ENCODE results near the gene SH3D21.

SH3D21 gene

DNA sequence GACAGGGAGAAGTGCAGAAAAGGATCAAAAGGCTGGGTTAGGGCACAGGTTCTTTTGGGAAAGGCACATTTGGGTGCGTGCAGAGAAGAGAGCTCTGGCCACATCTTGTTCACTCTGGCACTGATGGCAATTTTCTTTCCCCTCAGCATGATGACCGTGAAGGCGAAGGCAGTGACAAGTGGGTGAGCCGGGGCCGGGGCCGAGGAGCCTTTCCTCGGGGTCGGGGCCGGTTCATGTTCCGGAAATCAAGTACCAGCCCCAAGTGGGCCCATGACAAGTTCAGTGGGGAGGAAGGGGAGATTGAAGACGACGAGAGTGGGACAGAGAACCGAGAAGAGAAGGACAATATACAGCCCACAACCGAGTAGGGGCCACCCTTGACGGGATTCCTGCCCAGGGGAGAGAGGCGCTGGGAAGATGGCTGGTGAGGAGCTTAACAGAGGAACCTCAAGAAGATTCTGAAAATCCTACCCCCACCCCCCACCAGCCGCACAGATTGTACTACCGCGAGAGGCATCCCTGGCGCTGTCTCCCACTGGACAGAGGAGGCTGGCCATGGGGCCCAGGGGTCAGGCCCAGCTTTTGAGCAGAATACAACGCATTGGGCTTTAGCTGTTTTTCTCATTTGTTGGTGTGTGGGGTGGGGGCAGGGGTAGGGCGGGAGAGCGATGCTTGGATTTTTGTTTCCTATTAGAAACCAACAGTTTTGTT, 2.4 kb upstream of the SH3D21 start:
- DNase-seq = no peak

DNA sequence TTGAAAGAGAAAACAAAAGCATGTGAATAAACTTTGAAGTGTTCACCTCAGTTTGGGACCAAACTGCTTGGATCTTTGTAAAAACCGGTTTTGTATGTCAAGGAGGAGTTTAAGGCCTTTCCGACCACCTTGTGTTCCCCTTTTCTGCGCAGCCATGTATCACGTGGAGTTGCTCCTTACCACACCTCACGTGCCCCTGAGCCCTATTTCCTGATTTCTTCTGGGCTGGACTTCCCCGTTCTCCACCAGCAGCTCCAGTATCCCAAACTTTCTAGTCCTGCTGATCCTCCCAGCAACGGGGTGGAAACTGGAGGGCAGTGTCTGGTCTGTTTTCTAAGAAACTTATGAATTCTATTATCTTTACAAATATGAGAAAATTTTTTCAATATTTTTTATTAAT, 1.6 kb upstream of the SH3D21 start:
- no peak for DNase-seq

DNA sequence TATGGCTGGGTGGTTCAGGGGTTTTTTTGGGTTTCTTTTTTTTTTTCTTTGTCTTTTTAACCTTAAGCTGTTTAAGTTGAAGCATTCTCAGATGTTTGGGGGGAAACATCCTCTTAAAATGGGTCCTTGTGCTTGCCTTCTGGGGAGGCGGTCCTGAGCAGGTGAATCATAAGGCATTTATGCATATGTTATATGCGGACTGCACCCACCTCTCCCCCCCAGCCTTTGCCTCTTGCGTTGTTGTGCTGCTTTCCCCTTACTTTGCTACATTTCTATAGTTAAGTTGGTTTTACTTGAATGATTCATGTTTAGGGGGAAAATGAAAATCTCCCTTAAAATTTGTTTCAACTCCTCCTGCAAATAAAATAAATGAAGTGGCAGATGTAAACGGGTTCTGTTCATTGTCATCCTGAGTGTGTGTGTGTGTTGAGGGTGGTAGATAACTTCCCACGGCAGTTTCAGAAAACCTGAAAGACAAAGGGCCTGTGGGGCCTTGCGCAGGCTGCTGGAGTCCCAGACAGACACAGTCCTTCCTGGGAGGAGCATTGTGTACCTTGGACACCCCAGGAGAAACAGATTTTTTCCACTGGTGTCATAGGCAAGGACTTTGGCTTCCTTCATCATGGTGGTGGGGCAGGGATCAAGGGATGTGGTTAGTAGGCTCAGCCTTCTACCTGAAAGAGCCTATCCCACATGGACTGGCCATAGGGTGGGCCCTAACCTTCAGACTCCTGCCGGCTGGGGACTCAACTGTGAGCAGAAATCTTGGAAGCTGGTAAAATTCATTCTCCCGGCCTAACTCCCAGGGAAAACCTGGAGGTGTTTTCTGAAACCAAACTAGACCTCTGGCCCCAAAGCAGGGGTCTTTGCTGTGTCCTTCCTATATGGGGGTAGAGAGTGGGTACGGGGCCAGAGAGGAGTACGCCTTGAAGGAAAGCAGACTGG, 926 bp upstream of the SH3D21 start:
- no peak for DNase-seq

DNA sequence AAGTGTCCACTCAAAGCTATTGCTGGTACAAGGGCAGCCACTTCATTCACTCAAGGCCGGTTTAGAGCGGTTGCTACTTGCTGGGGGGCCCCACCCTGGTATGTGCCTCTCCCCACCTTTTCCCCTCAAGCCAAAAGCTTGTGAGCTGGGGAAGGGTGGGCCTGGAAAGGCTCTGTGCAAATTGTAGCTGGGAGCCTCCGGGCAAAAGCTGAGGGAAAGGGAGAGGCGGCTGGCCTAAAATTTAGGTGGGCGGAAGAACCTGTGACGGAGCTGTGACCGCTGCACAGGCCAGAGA, 306 bp upstream of the SH3D21 start:
- DNase-seq = no peak

DNA sequence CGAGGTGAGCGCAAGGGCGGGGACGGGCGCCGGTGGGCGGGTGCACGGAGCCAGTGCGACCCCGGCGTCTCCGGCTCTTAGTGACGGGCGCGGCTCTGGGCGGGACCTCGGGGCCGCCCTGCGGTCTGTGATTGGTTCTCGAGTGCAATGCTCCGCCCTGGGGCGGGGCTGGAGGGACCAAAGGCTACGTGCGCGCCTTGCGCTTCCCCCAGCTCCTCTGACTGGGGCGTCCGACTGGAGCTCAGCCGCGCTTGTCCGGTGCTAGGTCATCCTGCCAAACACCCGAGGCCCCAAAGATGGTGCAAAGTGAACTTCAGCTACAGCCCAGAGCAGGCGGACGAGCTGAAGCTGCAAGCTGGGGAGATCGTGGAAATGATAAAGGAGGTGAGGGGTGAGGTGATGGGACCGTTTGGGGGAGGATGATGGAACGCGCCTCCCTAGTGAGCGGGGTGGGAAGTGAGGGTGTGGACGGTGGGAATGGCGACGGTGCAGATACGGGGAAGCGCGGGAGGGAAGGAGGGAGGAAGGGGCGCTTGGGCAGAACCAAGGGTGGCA, 811 bp downstream of the SH3D21 start:
- peak; percentile 84 for DNase-seq

DNA sequence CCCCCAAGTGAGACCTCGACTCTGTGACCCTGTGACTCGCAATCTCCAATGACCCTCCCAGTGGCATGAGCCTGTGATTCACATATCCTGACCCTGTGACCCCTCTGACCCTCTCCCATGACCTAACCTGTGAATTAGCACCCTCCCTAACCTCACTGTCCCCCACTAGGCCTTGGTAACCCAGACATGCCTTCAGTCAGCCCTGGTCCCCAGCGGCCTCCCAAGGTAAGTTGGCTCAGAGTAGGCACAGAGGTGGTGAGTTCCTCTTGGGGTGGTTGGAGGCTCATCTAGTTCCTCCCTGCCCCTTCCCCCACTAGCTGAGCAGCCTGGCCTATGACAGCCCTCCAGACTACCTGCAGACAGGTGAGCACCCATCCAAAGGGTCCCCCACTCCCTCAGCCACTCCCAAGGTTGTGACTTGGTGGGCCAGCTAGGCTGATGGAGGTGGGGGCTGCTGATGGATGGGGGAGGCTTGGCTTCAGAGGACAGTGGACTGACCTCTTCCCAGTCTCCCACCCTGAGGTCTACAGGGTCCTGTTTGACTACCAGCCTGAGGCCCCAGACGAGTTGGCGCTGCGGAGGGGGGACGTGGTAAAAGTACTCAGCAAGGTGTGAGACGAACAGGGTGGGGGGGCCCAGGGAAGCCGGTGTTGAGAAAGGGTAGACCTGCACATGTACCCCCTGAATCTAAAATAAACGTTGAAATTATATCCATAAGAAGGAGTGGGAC, 1.6 kb downstream of the SH3D21 start:
- DNase-seq = no peak

DNA sequence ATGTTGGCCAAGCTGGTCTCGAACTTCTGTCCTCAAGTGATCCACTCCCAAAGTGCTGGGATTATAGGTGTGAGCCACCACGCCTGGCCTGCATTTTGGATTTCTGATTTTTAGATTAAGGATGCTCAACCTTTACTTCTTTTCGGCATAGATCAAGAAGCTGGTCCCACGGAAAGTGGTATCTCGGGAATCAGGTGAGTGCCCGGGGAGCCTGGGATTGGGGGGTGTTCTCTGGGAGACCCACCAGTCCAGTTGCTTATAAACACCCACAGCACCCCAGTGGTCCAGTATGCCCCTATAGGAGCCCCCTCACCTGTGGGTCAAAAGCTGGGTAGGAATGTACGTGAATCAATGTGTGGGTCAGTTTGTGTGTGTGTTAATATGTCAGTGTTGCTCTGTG, 3.2 kb downstream of the SH3D21 start:
- DNase-seq = no peak

DNA sequence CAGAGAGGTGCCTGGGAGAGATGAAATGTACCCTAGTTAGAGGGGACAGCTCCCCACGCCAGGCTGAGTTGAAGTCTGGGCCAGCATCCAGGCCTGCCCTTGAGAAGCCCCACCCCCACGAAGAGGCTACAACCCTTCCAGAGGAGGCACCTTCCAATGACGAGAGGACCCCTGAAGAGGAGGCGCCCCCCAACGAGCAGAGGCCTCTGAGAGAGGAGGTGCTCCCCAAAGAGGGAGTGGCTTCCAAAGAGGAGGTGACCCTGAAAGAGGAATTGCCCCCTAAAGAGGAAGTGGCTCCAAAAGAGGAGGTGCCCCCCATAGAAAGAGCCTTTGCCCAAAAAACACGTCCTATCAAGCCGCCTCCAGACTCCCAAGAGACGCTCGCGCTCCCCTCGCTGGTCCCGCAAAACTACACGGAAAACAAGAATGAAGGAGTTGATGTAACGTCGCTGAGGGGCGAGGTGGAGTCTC, 14.2 kb downstream of the SH3D21 start:
- DNase-seq = no peak

DNA sequence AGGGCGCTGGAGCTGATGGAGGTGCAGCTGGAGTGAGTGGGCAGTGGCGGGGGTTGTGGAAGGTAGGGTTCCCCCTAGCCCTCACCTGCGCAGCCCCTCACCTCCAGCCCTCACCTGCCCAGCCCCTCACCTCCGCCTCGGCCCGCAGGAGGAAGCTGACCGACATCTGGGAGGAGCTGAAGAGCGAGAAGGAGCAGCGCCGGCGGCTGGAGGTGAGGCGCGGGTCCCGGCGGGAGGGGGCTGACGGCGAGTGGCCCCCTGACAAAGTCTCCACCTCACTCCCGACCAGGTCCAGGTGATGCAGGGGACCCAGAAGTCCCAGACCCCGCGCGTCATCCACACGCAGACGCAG, 14.6 kb downstream of the SH3D21 start:
- no peak for DNase-seq

DNA sequence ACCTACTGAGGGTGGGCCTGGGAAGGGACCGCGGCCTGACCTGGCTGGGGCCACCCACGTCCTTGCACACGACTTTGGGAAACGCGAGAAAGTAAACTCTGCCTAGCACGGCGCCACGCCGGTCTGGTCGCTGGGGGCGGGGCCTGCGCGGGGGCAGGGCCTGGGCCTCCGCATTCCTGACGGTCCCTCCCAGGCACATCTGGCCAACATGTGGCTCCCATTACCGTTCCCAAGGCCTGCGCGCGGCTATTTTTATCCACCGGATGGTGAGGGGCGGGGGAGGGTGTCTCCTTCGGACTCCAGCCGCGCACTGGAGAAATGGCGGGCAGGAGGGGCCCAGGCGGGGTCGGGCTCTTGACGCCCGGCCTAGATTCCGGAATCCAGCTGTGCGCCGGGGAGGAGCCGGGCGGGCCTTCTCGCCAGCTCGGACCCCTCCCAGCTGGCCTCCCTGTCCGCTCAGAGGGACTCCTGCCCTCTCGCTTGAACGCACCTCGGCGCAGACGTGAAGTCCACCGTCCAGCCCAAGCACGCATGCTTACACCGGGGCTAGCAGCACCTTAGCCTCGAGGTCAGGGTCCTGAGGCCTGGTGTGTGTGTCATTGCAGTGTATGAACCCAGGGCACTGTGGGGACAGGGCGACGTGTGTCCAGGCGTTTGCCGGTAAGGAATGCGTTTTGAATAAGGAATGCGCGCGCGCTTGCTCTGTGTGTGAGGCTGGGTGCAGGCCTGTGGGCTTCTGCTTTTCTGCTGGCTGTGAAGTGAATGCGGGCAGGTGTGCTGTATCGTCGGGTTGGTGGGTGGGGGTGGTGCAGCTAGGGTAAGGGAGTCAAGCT, 15.2 kb downstream of the SH3D21 start:
- no peak for DNase-seq

DNA sequence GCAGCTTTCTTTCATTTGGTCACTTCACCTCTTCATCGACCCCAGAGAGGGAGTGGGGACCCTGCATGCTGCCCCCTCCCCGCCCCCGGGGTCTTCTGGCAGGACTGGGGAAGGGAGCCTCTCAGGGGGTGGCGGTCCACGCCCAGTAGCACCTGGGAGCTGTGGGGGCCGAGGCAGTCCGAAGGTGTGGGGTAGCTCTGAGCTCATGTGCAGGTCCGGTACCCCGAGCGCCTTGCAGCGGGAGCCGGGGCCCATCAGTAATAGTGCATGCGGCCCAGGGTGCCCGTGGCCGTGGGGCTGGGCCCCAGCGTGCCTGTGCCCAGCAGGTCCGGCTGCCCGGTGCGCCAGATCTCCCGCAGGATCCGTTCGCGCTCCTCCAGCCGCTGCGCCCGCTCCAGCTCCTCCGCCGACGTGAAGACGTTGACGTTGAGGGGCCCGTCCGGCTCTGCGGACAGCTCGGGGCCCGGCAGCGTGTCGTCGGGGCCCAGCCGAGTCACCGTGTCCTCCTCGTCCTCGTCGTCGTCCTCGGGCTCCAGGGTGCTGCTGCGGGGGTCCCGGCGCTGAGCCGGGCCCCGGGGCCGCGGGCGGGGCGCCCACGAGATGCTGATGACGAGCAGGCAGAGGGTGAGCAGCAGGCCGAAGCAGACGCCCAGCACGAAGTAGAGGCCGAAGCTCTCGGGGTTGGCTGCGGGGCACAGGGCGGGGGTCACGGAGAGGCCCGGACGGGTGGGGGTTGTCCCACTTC, 16.0 kb downstream of the SH3D21 start:
- no peak for DNase-seq

DNA sequence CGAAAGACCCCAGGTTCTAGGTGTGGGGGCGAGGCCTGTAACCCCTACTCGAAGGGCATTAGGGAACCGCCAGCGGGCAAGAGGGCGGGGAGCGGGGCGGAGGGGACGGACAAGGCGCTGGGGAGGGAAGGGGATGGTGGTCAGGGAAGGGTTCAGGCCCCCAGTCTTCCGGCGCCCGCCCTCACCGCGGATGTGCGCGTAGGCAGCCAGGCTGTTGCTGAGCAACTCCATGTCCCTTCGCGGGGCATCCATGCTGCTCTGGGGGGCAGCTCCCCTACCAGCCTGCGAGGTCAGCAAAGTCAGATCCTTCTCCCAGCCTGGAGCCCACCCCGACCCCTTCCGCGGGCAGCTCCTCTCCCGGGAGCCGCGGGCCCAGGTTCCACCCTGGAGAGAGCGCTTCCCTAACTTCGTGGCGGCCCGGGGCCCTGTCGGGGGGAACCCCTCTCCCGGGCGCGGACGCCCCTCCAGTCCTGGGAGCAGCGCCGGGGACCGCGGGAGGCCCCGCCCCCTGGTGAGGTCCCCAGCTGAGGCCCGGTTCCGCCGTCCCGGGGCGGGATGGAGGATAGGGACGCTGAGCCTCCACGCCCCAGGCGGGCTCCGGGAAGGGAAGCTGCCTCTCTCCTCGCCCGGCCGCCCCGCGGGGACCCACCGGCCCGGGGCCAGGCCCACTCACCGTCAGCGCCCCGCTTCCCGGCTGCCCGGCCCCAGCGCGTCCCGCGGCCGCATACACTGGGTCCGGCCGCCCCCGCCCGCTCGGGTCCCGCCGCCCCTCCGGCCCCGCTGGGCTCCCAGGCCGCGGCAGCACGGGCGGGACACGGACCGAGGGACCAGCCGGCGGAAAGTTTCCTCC, 16.8 kb downstream of the SH3D21 start:
- DNase-seq = no peak

DNA sequence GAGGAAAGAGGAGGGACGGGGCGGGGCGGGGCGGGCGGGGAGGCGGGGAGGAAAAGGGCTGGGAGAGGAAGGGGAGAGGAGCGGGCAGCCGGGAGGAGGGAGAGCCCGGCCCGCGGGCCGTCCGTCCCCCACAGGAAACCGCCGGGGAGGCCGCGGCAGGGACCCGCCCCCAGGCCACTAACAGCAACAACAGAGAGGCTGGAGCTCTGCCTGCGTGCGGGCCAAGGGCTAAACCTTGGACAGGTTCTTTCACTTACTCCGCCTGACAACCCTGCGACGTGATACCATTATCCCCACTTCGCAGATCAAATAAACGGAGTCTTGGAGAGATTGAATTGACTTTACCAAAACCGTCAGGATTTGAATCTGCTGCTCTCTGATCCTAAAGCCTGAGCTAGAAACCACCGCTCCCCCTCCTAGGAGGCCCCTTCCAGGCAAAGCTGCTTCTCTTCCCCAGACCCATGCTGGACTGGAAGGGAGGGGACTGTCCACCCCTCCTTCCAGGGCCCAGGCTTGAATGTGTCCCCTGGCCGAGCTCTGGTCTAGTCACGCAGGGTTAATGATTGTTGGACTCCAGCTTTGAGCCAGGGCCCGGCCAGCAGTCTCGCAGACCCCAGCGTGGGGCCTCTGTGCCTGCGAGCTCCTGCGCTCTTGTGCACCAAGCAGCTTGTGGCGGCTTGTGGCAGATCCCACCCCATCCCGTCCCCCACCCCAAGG, 17.6 kb downstream of the SH3D21 start, which contains the start of gene EVA1B:
Gene EVA1B, minus strand, starts transcription at position 10 of the 717 bp plus-strand sequence. CDS start 608 bp downstream, outside the sequence.
- DNase-seq = no peak

DNA sequence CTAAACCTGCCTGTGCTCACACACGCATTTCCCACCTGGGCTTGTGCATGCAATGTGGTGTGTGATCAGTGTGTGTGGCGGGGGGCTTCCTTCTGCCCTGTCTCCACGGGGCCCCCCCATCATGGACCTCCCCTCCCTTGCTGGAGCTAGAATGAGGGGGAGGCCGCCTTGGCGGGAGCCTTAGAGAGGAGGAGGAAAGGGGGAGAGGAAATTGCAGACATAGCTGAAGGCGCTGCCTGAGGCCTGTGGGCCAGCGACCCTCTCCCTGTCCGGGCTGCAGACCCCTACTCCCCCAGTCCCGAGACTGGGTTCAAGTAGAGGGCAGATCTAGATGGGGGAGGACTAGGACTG, 18.2 kb downstream of the SH3D21 start:
- no peak for DNase-seq

DNA sequence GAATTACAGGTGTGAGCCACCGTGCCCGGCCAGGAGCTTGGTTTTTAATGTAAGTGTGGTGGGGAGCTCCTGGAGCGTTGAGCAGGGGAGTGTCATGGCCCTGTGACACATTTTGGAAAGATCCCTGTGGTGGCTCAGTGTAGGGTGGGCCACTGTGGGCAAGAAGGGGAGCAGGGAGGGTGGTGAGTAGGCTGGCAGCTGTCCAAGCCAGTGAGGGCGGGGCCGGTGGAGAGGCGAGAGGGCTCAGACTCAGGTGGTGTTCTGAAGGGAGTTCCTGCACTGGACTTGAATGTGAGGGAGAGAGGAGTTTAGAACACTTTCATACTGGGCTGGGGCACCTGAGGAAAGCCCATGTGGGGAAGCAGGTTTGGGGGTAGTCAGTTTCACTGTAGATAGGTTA, 20.3 kb downstream of the SH3D21 start:
- DNase-seq = no peak

DNA sequence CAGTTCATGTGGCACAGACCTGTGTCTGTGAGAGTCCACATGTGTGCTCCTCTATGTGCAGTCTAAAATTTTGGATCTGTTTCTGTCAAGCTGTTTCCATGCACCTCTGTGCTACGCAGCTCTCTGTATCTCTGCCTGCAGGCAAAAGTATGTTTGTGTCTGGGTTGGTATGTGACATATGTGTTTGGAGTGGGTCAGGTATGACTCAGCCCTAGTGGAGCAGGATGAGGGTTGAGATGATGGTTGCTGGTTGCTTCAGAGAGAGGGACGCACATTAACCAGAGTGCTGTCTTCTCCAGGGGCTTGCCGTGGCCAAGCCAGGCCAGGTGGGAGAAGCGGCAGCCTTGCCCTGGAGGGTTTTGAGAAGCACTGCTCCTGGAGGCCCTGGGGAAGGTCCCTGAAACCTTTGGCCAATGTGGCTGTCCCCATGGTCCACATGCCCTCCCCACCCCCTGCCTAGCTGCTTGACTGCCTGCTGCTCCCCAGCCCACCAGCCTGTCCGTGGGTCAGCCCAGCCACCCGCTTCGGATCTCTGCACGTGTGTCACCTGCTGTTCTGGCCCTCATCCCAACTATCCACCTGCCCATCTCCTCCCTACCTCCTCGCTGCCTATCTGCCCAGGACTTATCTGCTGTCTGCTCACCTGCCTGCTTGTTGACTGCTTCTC, 21.4 kb downstream of the SH3D21 start:
- no peak for DNase-seq

DNA sequence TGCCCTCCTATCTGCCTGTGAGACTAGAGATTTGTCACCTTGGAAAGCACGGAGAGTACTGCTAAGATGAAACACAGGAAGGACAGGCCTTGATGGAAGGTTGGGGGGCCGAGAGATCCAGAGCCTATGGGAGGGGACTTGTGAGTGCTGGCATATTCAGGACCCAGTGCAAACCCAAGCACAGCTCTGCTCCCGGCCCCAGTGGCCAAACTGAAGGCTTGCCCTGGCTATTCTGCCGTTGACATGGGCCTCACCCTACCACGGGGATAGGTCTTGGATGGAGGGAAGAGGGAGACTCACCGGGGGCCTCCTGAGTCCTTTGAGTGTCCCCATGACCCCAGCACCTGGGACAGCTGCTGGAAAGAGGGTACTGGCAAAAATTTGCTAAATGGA, 21.9 kb downstream of the SH3D21 start:
- no peak for DNase-seq

DNA sequence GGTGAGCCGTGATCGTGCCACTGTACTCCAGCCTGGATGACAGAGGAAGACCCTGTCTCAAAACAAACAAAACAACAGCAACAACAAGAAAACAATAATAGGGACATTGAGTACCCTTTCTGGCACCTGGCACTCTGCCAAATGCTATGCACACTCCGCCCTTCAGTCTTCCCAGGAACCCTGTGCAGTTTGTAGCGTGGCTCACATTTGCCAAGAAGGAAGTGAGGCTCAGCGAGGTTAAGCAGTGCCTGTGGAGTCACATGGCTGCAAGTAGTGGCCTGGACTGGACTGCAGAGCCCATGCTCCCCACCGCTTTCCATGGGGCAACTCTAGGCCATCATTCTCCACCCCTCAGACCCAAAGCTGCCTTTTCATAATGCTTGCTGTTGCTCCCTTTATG, 22.5 kb downstream of the SH3D21 start:
- no peak for DNase-seq

DNA sequence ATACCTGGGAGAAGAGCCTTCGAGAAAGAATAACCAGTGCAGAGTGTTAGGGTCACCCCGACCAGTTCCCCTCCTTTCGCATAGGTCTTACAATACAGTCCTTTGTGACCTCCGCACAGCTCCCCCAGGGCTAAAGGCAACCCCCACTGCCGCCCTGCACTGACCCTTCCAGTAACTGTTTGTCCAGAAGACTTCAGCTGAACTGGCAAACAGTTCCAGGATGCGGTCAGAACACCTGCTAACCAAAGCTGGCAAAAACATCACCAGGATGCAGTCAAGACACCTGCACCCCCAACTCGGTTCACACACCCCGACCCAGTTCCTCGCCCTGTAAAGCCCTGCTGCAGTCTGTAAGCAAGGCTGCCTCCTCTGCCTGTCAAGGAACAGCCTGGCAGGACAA, 23.6 kb downstream of the SH3D21 start:
- no peak for DNase-seq

DNA sequence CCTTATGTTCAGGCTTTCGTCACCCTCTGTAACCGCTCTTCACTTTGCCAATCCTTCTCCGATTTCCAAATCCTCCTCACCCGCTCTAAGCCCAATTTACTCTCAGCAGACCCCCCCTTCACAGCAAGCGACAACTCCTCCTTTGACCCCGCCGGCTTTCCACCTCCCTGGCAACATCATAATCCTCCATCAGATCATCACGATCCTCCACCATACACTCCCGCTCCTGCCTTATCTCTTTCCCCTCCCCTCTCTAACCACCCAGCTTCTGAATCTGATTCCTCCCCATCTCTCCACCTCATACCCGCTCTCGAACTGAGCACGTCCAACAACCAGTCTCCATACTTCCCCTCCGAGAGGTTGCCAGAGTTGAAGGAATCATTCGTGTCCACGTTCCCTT, 24.8 kb downstream of the SH3D21 start:
- no peak for DNase-seq
